Measurements from ENCODE around the gene RIPPLY3.

RIPPLY3 gene

DNA sequence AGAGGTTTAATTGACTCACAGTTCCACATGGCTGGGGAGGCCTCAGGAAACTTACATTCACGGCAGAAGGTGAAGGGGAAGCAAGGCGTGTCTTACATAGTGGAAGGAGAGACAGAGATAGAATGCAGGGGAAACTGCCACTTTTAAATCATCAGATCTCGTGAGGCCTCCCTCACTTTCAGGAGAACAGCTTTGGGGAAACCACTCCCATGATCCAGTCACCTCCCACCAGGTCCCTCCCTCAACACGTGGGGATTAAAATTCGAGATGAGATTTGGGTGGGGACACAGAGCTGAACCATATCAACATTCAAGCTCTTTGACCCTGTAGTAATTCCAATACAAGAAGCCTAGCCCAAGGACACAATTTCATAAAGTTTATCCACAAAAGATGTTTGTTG is 52.7 kb downstream of the RIPPLY3 start:
- Histone ChIP-seq H3K79me2 (ENCODE audit: insufficient read depth, low read length) (no peaks in the 10 kb centered on the region), H3F3A (ENCODE audit: low read depth) (no peaks in the 10 kb centered on the region), H3K36me3 (ENCODE audit: insufficient read depth, low read length) (no peaks in the 10 kb centered on the region), H2AFZ (ENCODE audit: low read length) (no peak overlapping the region), H3K27me3 (ENCODE audit: insufficient read depth, low read length, poor library complexity, severe bottlenecking) (no peaks in the 10 kb centered on the region), H3K9me2 (replicated peaks; ENCODE audit: low read depth, low read length) (no peaks in the 10 kb centered on the region), H3K9ac (ENCODE audit: low read depth, low read length, poor library complexity, severe bottlenecking) (no peak overlapping the region), H4K20me1 (ENCODE audit: insufficient read depth, low read length, poor library complexity, severe bottlenecking) (no peaks in the 10 kb centered on the region), H3K4me3 (ENCODE audit: low read length, poor library complexity, severe bottlenecking) (no peak overlapping the region), H3K4me1 (ENCODE audit: insufficient read depth, low read length, poor library complexity, severe bottlenecking) (peaks cover 25% of the 10 kb centered on the region), H3K4me2 (ENCODE audit: low read depth, low read length, poor library complexity, severe bottlenecking) (no peak overlapping the region), H3K9me3 (ENCODE audit: insufficient read depth, low read depth, low read length) (0 out of 2 replicates have a peak, but pooled peaks cover 3% of the 10 kb centered on the region)
- TF ChIP-seq, protein P1, sequence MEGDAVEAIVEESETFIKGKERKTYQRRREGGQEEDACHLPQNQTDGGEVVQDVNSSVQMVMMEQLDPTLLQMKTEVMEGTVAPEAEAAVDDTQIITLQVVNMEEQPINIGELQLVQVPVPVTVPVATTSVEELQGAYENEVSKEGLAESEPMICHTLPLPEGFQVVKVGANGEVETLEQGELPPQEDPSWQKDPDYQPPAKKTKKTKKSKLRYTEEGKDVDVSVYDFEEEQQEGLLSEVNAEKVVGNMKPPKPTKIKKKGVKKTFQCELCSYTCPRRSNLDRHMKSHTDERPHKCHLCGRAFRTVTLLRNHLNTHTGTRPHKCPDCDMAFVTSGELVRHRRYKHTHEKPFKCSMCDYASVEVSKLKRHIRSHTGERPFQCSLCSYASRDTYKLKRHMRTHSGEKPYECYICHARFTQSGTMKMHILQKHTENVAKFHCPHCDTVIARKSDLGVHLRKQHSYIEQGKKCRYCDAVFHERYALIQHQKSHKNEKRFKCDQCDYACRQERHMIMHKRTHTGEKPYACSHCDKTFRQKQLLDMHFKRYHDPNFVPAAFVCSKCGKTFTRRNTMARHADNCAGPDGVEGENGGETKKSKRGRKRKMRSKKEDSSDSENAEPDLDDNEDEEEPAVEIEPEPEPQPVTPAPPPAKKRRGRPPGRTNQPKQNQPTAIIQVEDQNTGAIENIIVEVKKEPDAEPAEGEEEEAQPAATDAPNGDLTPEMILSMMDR (conservative IDR thresholded peaks at IDR 0.05; ENCODE audit: low read length), result no peak
- no peak for TF ChIP-seq EZH2phosphoT487 (IDR thresholded peaks at IDR 0.05; ENCODE audit: borderline replicate concordance)

DNA sequence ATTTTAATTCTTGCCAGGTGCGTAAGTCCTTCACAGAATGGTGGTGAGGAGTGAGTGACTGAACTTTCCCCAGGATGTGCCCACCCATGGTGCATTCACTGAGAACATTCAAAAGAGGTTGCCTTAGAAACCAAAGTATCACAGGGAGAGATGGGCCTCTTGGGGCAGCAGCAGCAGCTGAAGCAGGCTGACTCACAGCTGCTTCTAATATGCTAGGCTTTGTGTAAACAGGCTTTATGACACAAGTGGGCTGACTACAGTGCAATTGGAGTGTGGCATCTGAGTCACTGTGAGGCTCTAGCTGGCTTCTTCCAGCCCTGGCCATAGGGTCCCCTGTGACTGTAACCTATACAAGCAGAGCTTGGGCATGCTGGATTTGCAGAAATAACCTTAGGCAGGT is 53.8 kb downstream of the RIPPLY3 start:
- no peaks in the 10 kb centered on the region for H3K36me3 ChIP-seq (ENCODE audit: insufficient read depth, low read length)
- H4K20me1 ChIP-seq (ENCODE audit: insufficient read depth, low read length, poor library complexity, severe bottlenecking), result no peaks in the 10 kb centered on the region
- H3K27me3 ChIP-seq (ENCODE audit: insufficient read depth, low read length, poor library complexity, severe bottlenecking), result no peaks in the 10 kb centered on the region
- no peak overlapping the region for H3K4me3 ChIP-seq (ENCODE audit: low read length, poor library complexity, severe bottlenecking)
- H3K9me2 ChIP-seq (replicated peaks; ENCODE audit: low read depth, low read length), result no peaks in the 10 kb centered on the region
- H2AFZ ChIP-seq (ENCODE audit: low read length), result no peak overlapping the region
- no peaks in the 10 kb centered on the region for H3F3A ChIP-seq (ENCODE audit: low read depth)
- peaks cover 25% of the 10 kb centered on the region for H3K4me1 ChIP-seq (ENCODE audit: insufficient read depth, low read length, poor library complexity, severe bottlenecking)
- H3K9me3 ChIP-seq (ENCODE audit: insufficient read depth, low read depth, low read length), result 0 out of 2 replicates have a peak, but pooled peaks cover 3% of the 10 kb centered on the region
- H3K9ac ChIP-seq (ENCODE audit: low read depth, low read length, poor library complexity, severe bottlenecking), result no peak overlapping the region
- TF ChIP-seq, protein P1 (conservative IDR thresholded peaks at IDR 0.05; ENCODE audit: low read length), result peak; percentile 27
- TF ChIP-seq EZH2phosphoT487 (IDR thresholded peaks at IDR 0.05; ENCODE audit: borderline replicate concordance), result no peak
- no peak overlapping the region for H3K4me2 ChIP-seq (ENCODE audit: low read depth, low read length, poor library complexity, severe bottlenecking)
- H3K79me2 ChIP-seq (ENCODE audit: insufficient read depth, low read length), result no peaks in the 10 kb centered on the region

DNA sequence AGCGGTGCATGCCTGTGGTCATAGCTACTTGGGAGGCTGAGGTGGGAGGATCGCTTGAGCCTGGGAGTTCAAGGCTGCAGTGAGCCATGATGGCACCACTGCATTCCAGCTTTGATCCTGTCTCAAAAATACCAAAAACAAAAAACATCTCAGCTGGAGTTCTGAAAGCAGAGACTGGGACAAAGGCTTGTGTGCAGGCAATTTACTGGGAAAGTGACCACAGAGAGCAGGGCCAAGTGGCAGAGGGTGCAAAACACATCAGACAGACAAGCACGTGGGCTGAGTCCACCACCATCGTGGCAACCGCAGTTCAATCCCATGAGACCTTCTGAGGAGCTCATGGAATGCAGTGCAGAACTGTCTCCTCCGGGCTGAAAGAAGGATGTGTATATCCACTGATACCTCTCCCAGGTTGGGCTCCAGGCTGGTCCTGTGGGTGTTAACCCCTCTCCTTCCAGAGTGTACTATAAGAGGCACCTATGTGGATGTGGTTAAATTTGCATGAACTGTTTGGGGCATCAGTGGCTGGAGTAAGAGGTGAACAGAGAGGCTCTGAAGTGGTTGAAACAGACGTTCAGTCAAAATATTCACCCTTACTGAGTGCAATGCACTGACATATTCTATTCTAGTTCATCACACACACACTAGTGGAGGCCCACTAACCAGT is 55.6 kb downstream of the RIPPLY3 start:
- H3K4me1 ChIP-seq (ENCODE audit: insufficient read depth, low read length, poor library complexity, severe bottlenecking), result peaks cover 25% of the 10 kb centered on the region
- TF ChIP-seq, protein P1 (conservative IDR thresholded peaks at IDR 0.05; ENCODE audit: low read length), result no peak
- no peak for TF ChIP-seq EZH2phosphoT487 (IDR thresholded peaks at IDR 0.05; ENCODE audit: borderline replicate concordance)
- H3K4me3 ChIP-seq (ENCODE audit: low read length, poor library complexity, severe bottlenecking), result no peak overlapping the region
- H3K9ac ChIP-seq (ENCODE audit: low read depth, low read length, poor library complexity, severe bottlenecking), result no peak overlapping the region
- H3K9me3 ChIP-seq (ENCODE audit: insufficient read depth, low read depth, low read length), result no peaks in the 10 kb centered on the region
- H3K4me2 ChIP-seq (ENCODE audit: low read depth, low read length, poor library complexity, severe bottlenecking), result no peak overlapping the region
- H3K27me3 ChIP-seq (ENCODE audit: insufficient read depth, low read length, poor library complexity, severe bottlenecking), result no peaks in the 10 kb centered on the region
- H4K20me1 ChIP-seq (ENCODE audit: insufficient read depth, low read length, poor library complexity, severe bottlenecking), result no peaks in the 10 kb centered on the region
- H3K36me3 ChIP-seq (ENCODE audit: insufficient read depth, low read length), result no peaks in the 10 kb centered on the region
- no peaks in the 10 kb centered on the region for H3K79me2 ChIP-seq (ENCODE audit: insufficient read depth, low read length)
- H2AFZ ChIP-seq (ENCODE audit: low read length), result no peak overlapping the region
- H3F3A ChIP-seq (ENCODE audit: low read depth), result no peaks in the 10 kb centered on the region
- H3K9me2 ChIP-seq (replicated peaks; ENCODE audit: low read depth, low read length), result no peaks in the 10 kb centered on the region

Data from Loucy (cell line).